ENCODE data around the gene METAP1. TPM values are rescaled to one million over a fixed set of nuclear protein-coding genes. Genes with fewer than 3 reads are reported as not detected.

METAP1 gene
- total RNA-seq (27.9 TPM), polyA plus RNA-seq (ENCODE audit: insufficient read depth in 1 of 8, insufficient read length in 8 of 8, low replicate concordance in 1 of 8) (10 to 100 TPM; 25.1 to 31.1 (median 27.1) TPM)
- long read RNA-seq, donor 1, transcript METAP1-201 (11 exons, 2,791 nt): major isoform, 7 of 66 reads
- long read RNA-seq, donor 1, partial matches to known transcripts: 43 of 66 reads
- long read RNA-seq, donor 1, other reads (novel, unspliced or antisense): 16 of 66 reads
- long read RNA-seq, donor 2, partial matches to known transcripts: 0 of 1 reads
- long read RNA-seq, donor 2, other reads (novel, unspliced or antisense): 0 of 1 reads
- long read RNA-seq, donor 3, transcript METAP1-201 (11 exons, 2,791 nt): major isoform, 9 of 9 reads
- long read RNA-seq, donor 3, partial matches to known transcripts: 0 of 9 reads
- long read RNA-seq, donor 3, other reads (novel, unspliced or antisense): 0 of 9 reads
- long read RNA-seq, donor 4, partial matches to known transcripts: 0 of 2 reads
- long read RNA-seq, donor 4, other reads (novel, unspliced or antisense): 0 of 2 reads
- long read RNA-seq, donor 5, transcript METAP1-201 (11 exons, 2,791 nt): major isoform, 16 of 65 reads
- long read RNA-seq, donor 5, partial matches to known transcripts: 49 of 65 reads
- long read RNA-seq, donor 5, other reads (novel, unspliced or antisense): 0 of 65 reads
- long read RNA-seq, donor 6, transcript METAP1-201 (11 exons, 2,791 nt): major isoform, 7 of 187 reads
- long read RNA-seq, donor 6, partial matches to known transcripts: 180 of 187 reads
- long read RNA-seq, donor 6, other reads (novel, unspliced or antisense): 0 of 187 reads
- long read RNA-seq, donor 7, transcript METAP1-201 (11 exons, 2,791 nt): major isoform, 8 of 8 reads
- long read RNA-seq, donor 7, partial matches to known transcripts: 0 of 8 reads
- long read RNA-seq, donor 7, other reads (novel, unspliced or antisense): 0 of 8 reads
- long read RNA-seq, donor 8, transcript METAP1-201 (11 exons, 2,791 nt): major isoform, 9 of 9 reads
- long read RNA-seq, donor 8, partial matches to known transcripts: 0 of 9 reads
- long read RNA-seq, donor 8, other reads (novel, unspliced or antisense): 0 of 9 reads
- long read RNA-seq, donor 9, transcript METAP1-201 (11 exons, 2,791 nt): major isoform, 5 of 44 reads
- long read RNA-seq, donor 9, partial matches to known transcripts: 39 of 44 reads
- long read RNA-seq, donor 9, other reads (novel, unspliced or antisense): 0 of 44 reads
- long read RNA-seq, donor 10, transcript METAP1-201 (11 exons, 2,791 nt): major isoform, 5 of 185 reads
- long read RNA-seq, donor 10, partial matches to known transcripts: 140 of 185 reads
- long read RNA-seq, donor 10, other reads (novel, unspliced or antisense): 40 of 185 reads
- long read RNA-seq, donor 11, transcript METAP1-201 (11 exons, 2,791 nt): major isoform, 10 of 116 reads
- long read RNA-seq, donor 11, partial matches to known transcripts: 57 of 116 reads
- long read RNA-seq, donor 11, other reads (novel, unspliced or antisense): 49 of 116 reads

DNA sequence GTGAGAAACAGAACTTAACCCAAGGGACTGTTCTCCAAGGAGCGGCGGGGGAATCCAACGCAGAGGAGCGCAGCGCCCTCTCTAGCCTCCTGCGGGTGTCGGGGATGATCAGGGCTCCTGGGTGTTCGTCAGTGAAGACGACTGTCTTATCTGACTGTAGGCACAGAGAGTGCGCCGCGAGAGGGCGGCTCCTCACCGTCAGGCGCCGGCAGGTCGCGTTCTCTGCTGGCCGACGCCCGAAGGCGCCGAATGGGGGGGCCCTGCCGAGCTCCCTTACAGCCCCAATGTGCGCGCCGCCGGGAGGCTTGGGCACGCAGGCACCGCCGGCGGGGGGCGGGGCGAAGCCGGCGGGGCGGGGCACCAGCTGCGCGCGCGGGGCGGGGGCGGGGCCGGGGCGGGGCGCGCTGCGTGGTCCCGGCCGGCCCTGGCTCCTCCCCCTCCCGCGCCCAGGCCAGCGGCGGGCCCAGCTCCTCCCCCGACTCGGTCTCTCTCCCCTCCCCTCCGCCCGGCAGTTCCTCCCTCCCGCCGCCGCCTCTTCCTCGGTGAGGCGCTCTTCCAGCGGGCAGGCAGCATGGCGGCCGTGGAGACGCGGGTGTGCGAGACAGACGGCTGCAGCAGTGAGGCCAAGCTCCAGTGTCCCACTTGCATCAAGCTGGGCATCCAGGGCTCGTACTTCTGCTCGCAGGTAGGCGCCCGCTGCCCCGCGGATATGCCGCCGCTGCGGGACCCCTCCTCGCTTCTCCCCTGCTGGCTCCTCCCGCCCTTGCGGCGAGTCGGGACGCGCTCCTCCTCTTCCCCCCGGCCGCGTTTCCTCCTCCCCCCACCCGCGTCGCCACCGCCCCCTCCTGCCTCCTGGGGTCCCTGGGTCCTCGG lies at the start of gene METAP1:
TSS of gene METAP1 (plus strand) at position 539 of the 873 bp plus-strand sequence. CDS start at position 572, 33 bp downstream.
- H3K27ac ChIP-seq (ENCODE audit: low read length): peak within 1 kb of the TSS; percentile 93
- no peaks in the 10 kb centered on the region for H3K27me3 ChIP-seq (ENCODE audit: control insufficient read depth, insufficient read depth, low read length)
- H3K4me1 ChIP-seq (ENCODE audit: control insufficient read depth, insufficient read depth, low read length): peaks cover 5% of the 10 kb centered on the region
- peak within 1 kb of the TSS; percentile 94 for H3K4me3 ChIP-seq (ENCODE audit: low read length)
- H3K36me3 ChIP-seq (ENCODE audit: control insufficient read depth, insufficient read depth, low read length): no peaks in the 10 kb centered on the region
- H3K9me3 ChIP-seq (replicated peaks; ENCODE audit: control insufficient read depth, low read depth, low read length): no peaks in the 10 kb centered on the region
- 0% methylated on average over 89 of the region's 94 CpGs for WGBS (ENCODE audit: insufficient coverage)
- DNase-seq: peak; percentile 97

DNA sequence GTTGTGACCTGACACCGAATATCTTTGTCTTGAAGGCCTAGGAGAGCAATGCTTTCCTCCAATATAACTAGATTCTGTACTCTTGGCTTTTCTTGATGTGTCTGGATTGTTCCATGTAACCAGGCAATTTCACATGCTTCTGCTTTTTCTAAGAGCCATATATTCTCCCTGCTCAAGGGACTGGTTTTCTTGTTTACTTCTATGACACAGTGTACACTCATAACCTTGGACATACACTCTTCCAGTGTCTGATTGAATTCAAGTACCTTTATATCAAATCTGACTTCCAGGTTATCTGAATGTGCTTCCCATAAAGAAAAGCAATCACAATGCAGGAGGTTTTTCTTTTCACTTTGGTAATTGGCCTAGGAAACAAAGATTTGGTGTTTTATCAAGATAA lies 49.2 kb upstream of the METAP1 start:
- DNase-seq: no peak
- no CpG with 5 or more reads among the region's 1 CpG for WGBS (ENCODE audit: insufficient coverage)
- Histone ChIP-seq H3K9me3 (replicated peaks; ENCODE audit: control insufficient read depth, low read depth, low read length) (no peaks in the 10 kb centered on the region), H3K4me3 (ENCODE audit: low read length) (no peak overlapping the region), H3K27me3 (ENCODE audit: control insufficient read depth, insufficient read depth, low read length) (no peaks in the 10 kb centered on the region), H3K4me1 (ENCODE audit: control insufficient read depth, insufficient read depth, low read length) (no peaks in the 10 kb centered on the region), H3K36me3 (ENCODE audit: control insufficient read depth, insufficient read depth, low read length) (no peaks in the 10 kb centered on the region), H3K27ac (ENCODE audit: low read length) (no peak overlapping the region)

DNA sequence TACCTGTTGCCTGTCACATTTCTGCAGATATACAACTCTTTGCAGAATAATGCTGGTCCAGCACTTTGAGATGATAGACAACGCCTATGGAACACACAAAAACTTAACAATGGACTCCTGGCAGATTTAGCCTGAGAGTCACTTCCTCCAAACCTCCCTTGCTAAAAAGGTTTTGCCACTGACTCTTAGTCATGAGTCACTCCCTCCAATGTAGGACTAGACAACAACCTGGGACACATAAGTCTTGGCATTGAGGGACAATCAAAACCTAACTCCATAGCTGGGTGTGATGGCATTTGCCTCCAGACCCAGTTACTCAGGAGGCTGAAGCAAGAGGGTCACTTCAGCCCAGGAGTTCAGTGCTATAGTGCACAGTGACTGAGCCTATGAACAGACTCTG lies 44.6 kb upstream of the METAP1 start:
- no peaks in the 10 kb centered on the region for H3K27me3 ChIP-seq (ENCODE audit: control insufficient read depth, insufficient read depth, low read length)
- no peaks in the 10 kb centered on the region for H3K9me3 ChIP-seq (replicated peaks; ENCODE audit: control insufficient read depth, low read depth, low read length)
- DNase-seq: no peak
- no peaks in the 10 kb centered on the region for H3K36me3 ChIP-seq (ENCODE audit: control insufficient read depth, insufficient read depth, low read length)
- no CpG with 5 or more reads among the region's 1 CpG for WGBS (ENCODE audit: insufficient coverage)
- no peaks in the 10 kb centered on the region for H3K4me1 ChIP-seq (ENCODE audit: control insufficient read depth, insufficient read depth, low read length)
- H3K27ac ChIP-seq (ENCODE audit: low read length): no peak overlapping the region
- no peak overlapping the region for H3K4me3 ChIP-seq (ENCODE audit: low read length)

DNA sequence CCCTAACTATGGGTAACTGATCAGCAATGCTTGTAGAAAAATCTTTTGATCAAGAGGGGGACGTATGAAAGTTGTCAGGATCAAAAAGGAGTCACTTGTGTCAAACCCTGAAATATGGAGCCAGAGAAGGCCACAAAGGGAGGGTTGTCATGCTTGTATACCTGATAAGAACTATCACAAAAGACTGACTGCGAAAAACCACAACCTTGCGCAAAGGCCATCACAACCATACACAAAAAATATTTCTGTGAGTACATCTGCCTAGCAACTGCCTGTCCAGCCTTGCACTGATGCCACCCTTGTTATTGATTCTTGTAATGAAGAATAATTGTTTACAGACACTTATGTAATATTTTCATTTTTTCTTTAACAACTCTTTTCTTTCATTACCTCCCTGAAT lies 43.8 kb upstream of the METAP1 start:
- WGBS (ENCODE audit: insufficient coverage): no CpG with 5 or more reads among the region's 3 CpGs
- Histone ChIP-seq H3K4me1 (ENCODE audit: control insufficient read depth, insufficient read depth, low read length) (no peaks in the 10 kb centered on the region), H3K27ac (ENCODE audit: low read length) (no peak overlapping the region), H3K27me3 (ENCODE audit: control insufficient read depth, insufficient read depth, low read length) (no peaks in the 10 kb centered on the region), H3K36me3 (ENCODE audit: control insufficient read depth, insufficient read depth, low read length) (no peaks in the 10 kb centered on the region), H3K9me3 (replicated peaks; ENCODE audit: control insufficient read depth, low read depth, low read length) (no peaks in the 10 kb centered on the region), H3K4me3 (ENCODE audit: low read length) (no peak overlapping the region)
- DNase-seq: no peak

DNA sequence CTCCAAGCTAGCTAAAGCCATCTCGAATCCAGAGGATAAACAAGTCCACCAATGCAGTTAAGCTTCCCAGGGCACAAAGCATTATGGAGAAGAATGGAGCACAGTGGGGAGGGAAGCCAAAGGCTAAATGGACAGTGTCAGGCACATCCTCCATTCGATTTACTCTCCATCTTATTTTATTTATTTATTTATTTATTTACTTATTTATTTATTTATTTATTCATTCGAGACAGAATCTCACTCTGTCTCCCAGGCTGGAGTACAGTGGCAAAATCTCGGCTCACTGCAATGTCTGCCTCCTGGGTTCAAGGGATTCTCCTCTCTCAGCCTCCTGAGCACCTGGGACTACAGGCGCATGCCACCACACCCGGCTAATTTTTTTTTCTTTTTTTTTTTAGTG lies 40.3 kb upstream of the METAP1 start:
- H3K27me3 ChIP-seq (ENCODE audit: control insufficient read depth, insufficient read depth, low read length): no peaks in the 10 kb centered on the region
- no peak for DNase-seq
- no peaks in the 10 kb centered on the region for H3K36me3 ChIP-seq (ENCODE audit: control insufficient read depth, insufficient read depth, low read length)
- H3K4me3 ChIP-seq (ENCODE audit: low read length): no peak overlapping the region
- H3K9me3 ChIP-seq (replicated peaks; ENCODE audit: control insufficient read depth, low read depth, low read length): no peaks in the 10 kb centered on the region
- no CpG with 5 or more reads among the region's 6 CpGs for WGBS (ENCODE audit: insufficient coverage)
- no peak overlapping the region for H3K27ac ChIP-seq (ENCODE audit: low read length)
- no peaks in the 10 kb centered on the region for H3K4me1 ChIP-seq (ENCODE audit: control insufficient read depth, insufficient read depth, low read length)

DNA sequence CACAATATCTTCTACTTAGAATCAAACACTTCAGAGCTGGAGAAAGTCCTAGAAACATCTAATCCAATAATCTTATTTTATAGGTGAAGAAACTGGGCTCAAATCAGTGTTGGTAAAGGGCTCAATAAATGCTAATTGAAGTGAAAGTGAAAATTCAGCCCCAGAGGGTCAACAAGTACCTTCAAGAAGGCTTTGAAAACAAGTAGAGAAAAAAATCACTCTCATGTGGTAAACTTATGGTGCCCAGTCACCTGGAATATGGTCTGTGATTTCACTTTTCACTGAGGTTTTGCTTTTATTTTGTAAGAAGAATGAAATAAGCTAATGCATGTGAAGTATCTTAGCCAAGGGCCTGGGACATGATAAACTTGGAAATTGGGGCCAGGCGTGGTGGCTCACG lies 37.5 kb upstream of the METAP1 start:
- no peaks in the 10 kb centered on the region for H3K27me3 ChIP-seq (ENCODE audit: control insufficient read depth, insufficient read depth, low read length)
- H3K36me3 ChIP-seq (ENCODE audit: control insufficient read depth, insufficient read depth, low read length): no peaks in the 10 kb centered on the region
- no peaks in the 10 kb centered on the region for H3K9me3 ChIP-seq (replicated peaks; ENCODE audit: control insufficient read depth, low read depth, low read length)
- DNase-seq: no peak
- no peak overlapping the region for H3K4me3 ChIP-seq (ENCODE audit: low read length)
- no peak overlapping the region for H3K27ac ChIP-seq (ENCODE audit: low read length)
- H3K4me1 ChIP-seq (ENCODE audit: control insufficient read depth, insufficient read depth, low read length): no peaks in the 10 kb centered on the region
- WGBS (ENCODE audit: insufficient coverage): 100% methylated on average over 2 of the region's 2 CpGs

DNA sequence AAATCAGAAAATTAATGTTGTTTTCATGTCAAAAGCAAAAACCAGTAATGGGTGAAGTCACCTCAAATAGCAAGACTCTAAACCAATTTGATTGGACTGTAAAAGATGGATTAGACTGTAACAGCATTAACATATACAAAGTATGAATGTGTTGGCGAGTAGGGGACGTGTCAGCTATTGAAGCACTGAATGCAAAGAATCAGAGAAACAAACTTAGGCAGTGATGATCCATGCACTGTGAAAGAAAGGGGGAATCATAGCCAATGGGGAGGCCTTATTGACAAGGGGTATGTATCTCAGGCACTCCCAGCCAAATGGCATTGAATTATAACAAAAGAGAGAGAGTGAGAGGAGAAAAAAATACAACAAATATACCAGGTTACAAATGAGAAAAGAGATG lies 36.1 kb upstream of the METAP1 start:
- WGBS (ENCODE audit: insufficient coverage): no CpG with 5 or more reads among the region's 2 CpGs
- no peak overlapping the region for H3K4me3 ChIP-seq (ENCODE audit: low read length)
- H3K27ac ChIP-seq (ENCODE audit: low read length): no peak overlapping the region
- no peak for DNase-seq
- H3K9me3 ChIP-seq (replicated peaks; ENCODE audit: control insufficient read depth, low read depth, low read length): no peaks in the 10 kb centered on the region
- H3K27me3 ChIP-seq (ENCODE audit: control insufficient read depth, insufficient read depth, low read length): no peaks in the 10 kb centered on the region
- H3K36me3 ChIP-seq (ENCODE audit: control insufficient read depth, insufficient read depth, low read length): no peaks in the 10 kb centered on the region
- no peaks in the 10 kb centered on the region for H3K4me1 ChIP-seq (ENCODE audit: control insufficient read depth, insufficient read depth, low read length)

DNA sequence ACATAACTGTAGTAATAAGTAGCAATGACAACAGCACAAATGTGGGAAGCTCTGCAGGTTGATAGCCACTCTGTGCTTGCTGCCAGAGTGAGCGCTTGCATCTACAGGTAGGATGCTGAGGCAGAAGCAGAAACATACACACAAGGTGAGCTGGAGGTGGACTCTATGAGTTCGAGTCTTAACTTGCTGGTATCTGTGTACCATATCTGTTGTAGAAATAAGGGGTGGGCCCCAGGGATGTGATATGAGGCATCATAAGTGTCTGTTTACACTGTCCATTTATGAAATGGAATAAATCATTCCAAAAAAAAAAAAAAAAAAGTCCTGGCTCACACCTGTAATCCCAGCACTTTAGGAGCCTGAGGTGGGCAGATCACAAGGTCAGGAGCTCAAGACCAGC lies 33.8 kb upstream of the METAP1 start:
- Histone ChIP-seq H3K27me3 (ENCODE audit: control insufficient read depth, insufficient read depth, low read length) (no peaks in the 10 kb centered on the region), H3K9me3 (replicated peaks; ENCODE audit: control insufficient read depth, low read depth, low read length) (no peaks in the 10 kb centered on the region), H3K4me3 (ENCODE audit: low read length) (no peak overlapping the region), H3K36me3 (ENCODE audit: control insufficient read depth, insufficient read depth, low read length) (no peaks in the 10 kb centered on the region), H3K4me1 (ENCODE audit: control insufficient read depth, insufficient read depth, low read length) (no peaks in the 10 kb centered on the region), H3K27ac (ENCODE audit: low read length) (no peak overlapping the region)
- WGBS (ENCODE audit: insufficient coverage): 90% methylated on average over 1 of the region's 2 CpGs
- DNase-seq: no peak
